ENCODE measurements around the gene VWA3A.
A peak's percentile ranks its signal among the peaks of the same experiment; 100 is the strongest.
"Not testable (repeated sequence)": the region's sequence is repeated elsewhere in the genome, so short reads cannot be mapped to it uniquely, and the experiment has no call there.

Gene VWA3A

DNA sequence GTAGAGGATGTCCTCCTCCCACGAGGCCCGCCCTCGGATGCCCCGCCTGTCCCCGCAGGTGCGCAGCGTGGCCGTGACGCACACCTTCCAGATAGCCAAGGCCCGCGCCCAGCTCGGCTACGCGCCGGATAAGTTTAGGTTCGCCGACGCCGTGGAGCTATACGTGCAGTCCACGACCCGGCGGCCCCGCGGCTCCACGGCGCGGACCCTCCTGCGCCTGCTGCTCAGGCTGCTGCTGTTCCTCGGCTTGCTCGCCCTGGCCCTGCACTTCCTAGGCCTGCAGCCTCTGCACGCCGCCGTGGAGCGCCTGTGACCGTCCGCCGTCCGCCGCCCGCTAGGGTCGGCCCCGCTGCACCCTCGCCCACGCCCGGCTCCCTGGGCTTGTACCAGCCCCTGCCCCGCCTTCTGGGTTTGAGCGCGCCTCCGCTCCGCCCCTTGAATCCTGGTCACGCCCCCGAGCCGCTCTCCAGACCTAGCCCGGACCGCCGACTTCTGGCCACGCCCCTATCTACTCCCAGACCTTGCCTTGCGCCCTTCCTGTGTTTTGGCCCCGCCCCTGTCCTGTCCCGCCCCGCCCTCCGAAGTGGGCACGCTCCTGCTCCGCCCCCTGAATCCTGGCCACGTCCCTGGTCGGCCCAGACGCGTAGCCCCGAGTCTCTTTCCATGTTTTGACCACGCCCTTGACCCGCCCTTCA, 97.9 kb downstream of the VWA3A start:
- H3K36me3 ChIP-seq (ENCODE audit: control insufficient read depth, low read depth, low read length), result no peaks in the 10 kb centered on the region
- peaks cover 28% of the 10 kb centered on the region for H3K4me1 ChIP-seq (ENCODE audit: control insufficient read depth, low read depth, low read length)
- H3K4me3 ChIP-seq (ENCODE audit: low read length), result peak overlapping the region; percentile 61
- H3K9me3 ChIP-seq (ENCODE audit: control insufficient read depth, low read depth, low read length), result no peaks in the 10 kb centered on the region
- H3K27me3 ChIP-seq (ENCODE audit: control insufficient read depth, insufficient read depth, low read length), result peaks cover 13% of the 10 kb centered on the region
- no peak overlapping the region for H3K27ac ChIP-seq (ENCODE audit: low read length)
- H3K9ac ChIP-seq (ENCODE audit: low read length), result peak overlapping the region; percentile 35

DNA sequence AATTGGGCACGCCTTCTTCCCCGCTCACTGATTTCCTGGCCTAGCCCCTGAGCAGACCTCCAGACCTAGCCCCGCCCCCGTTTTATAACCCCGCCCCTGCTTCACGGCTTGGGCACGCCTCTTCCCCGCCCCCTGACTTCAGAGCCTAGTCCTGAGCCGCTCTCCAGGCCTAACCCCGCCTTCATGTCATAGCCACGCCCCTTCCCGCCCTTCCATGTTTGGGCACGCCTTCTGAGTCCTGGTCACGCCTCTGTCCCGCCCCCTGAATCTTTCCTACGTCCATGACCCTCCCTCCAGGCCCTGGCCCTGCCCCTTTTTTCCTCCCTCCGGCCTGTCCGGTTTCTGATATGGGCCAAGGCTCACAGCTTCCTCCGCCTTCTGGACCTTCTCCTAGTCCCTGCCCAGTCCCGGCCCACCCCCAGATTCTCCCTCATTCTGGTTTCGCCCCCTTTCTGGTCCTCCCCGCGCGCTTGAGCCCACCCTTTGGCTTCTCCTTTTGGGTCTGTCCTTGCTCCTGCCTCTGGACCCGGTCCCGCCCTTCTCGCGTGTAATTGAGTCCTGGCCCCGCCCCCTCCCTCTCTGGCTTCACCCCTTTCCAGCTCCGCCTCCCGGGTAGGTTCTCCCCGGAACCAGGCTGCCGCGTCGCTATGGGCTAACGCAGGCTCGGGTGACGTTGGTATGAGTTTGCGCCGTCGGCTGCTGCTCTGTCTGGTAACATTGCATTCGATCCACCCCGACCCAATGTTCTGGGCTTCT, 98.6 kb downstream of the VWA3A start:
- Histone ChIP-seq H3K27me3 (ENCODE audit: control insufficient read depth, insufficient read depth, low read length) (peaks cover 13% of the 10 kb centered on the region), H3K27ac (ENCODE audit: low read length) (peak overlapping the region; percentile 44), H3K9me3 (ENCODE audit: control insufficient read depth, low read depth, low read length) (no peaks in the 10 kb centered on the region), H3K36me3 (ENCODE audit: control insufficient read depth, low read depth, low read length) (no peaks in the 10 kb centered on the region), H3K4me3 (ENCODE audit: low read length) (peak overlapping the region; percentile 81), H3K4me1 (ENCODE audit: control insufficient read depth, low read depth, low read length) (peaks cover 28% of the 10 kb centered on the region), H3K9ac (ENCODE audit: low read length) (peak overlapping the region; percentile 60)

DNA sequence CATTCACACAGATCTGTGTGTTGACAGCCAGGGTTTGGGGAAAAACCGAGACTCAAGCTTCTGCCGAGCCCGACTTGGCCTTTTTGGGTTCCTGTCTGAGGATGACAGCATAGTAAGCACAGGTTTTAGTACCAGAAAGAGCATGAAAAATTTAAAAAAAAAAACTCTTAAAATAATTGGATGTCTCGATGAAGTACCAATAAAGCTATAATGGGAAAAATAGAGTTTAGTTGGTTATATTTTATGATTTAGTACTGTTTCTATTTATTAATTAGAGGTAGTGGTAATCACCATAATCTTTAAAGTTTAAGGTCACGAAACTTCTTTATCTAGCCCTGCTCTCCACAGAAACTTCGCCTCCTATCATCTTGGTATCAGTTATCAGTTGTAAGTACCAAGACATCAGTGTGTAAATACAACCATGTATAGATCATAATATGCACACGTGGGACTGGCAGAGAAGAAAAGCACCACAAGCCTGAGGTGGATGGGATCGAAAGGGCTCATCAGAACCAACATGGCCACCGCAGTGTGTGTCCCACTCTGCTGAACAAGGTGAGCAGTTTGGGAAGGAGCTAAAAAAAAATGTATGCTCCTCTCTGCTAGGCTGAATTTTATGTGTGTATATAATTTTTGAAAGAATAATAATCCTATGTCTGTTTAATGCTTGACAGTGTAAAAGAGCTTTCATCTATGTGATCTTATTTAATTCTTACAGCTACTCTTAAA, 99.4 kb downstream of the VWA3A start:
- Histone ChIP-seq H3K9ac (ENCODE audit: low read length) (peak overlapping the region; percentile 60), H3K9me3 (ENCODE audit: control insufficient read depth, low read depth, low read length) (no peaks in the 10 kb centered on the region), H3K27ac (ENCODE audit: low read length) (peak overlapping the region; percentile 44), H3K4me1 (ENCODE audit: control insufficient read depth, low read depth, low read length) (peaks cover 28% of the 10 kb centered on the region), H3K27me3 (ENCODE audit: control insufficient read depth, insufficient read depth, low read length) (peaks cover 13% of the 10 kb centered on the region), H3K36me3 (ENCODE audit: control insufficient read depth, low read depth, low read length) (no peaks in the 10 kb centered on the region), H3K4me3 (ENCODE audit: low read length) (peak overlapping the region; percentile 81)

DNA sequence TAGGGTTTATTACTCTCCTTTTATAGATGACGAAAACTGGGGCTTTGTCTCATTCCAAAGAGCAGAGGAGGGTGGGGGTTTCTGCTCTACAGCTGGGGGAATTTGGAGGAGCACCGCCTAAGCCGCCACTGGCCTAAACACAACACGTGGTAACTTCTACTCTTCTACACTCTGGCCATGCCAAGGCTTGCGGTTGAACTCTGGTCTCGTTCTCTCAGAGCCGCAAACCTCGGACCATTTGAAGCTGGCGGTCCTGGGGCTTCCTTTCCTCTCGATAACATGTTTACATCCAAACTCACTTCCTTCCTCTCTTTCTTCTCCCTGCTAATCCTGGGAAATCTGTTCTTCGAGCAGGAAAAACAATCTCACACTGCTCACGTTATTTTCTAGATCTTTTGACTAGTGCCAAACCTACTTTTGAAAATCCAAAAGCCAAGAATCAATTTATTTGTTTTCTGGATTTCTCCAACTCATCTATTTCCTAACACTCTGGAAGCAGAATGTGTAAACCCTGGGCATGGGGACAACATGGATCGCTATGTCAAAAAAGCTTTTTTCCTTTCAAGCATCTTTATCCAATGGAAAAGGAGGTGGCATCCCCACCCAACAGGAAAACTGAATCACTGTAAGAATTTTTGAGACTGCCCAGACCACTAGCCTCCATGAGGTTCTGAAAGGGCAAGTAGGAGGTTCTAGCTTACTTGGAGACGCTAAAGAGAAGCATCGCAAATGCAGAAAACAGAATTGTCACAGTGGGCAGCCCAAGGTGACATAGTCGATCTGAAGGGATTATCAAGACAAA, 100.1 kb downstream of the VWA3A start:
- no peaks in the 10 kb centered on the region for H3K36me3 ChIP-seq (ENCODE audit: control insufficient read depth, low read depth, low read length)
- peaks cover 28% of the 10 kb centered on the region for H3K4me1 ChIP-seq (ENCODE audit: control insufficient read depth, low read depth, low read length)
- H3K27me3 ChIP-seq (ENCODE audit: control insufficient read depth, insufficient read depth, low read length), result peaks cover 13% of the 10 kb centered on the region
- peak overlapping the region; percentile 81 for H3K4me3 ChIP-seq (ENCODE audit: low read length)
- H3K9ac ChIP-seq (ENCODE audit: low read length), result peak overlapping the region; percentile 60
- H3K9me3 ChIP-seq (ENCODE audit: control insufficient read depth, low read depth, low read length), result no peaks in the 10 kb centered on the region
- H3K27ac ChIP-seq (ENCODE audit: low read length), result no peak overlapping the region

DNA sequence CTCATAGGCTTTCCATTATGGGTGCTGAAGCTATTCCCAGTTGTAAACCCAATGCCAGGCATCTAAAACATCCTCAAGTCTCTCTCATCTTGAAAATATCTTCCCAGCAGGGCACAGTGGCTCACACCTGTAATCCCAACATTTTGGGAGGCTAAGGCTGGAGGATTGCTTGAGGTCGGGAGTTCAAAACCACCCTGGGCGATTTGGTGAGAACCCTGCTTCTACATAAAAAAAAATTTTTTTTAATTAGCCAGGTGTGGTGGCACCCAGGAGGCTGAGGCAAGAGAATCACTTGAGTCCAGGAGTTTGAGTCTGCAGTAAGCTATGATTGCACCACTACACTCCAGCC, 100.7 kb downstream of the VWA3A start:
- H3K9me3 ChIP-seq (ENCODE audit: control insufficient read depth, low read depth, low read length), result no peaks in the 10 kb centered on the region
- peaks cover 13% of the 10 kb centered on the region for H3K27me3 ChIP-seq (ENCODE audit: control insufficient read depth, insufficient read depth, low read length)
- H3K9ac ChIP-seq (ENCODE audit: low read length), result no peak overlapping the region
- no peaks in the 10 kb centered on the region for H3K36me3 ChIP-seq (ENCODE audit: control insufficient read depth, low read depth, low read length)
- H3K27ac ChIP-seq (ENCODE audit: low read length), result no peak overlapping the region
- peaks cover 28% of the 10 kb centered on the region for H3K4me1 ChIP-seq (ENCODE audit: control insufficient read depth, low read depth, low read length)
- no peak overlapping the region for H3K4me3 ChIP-seq (ENCODE audit: low read length)

DNA sequence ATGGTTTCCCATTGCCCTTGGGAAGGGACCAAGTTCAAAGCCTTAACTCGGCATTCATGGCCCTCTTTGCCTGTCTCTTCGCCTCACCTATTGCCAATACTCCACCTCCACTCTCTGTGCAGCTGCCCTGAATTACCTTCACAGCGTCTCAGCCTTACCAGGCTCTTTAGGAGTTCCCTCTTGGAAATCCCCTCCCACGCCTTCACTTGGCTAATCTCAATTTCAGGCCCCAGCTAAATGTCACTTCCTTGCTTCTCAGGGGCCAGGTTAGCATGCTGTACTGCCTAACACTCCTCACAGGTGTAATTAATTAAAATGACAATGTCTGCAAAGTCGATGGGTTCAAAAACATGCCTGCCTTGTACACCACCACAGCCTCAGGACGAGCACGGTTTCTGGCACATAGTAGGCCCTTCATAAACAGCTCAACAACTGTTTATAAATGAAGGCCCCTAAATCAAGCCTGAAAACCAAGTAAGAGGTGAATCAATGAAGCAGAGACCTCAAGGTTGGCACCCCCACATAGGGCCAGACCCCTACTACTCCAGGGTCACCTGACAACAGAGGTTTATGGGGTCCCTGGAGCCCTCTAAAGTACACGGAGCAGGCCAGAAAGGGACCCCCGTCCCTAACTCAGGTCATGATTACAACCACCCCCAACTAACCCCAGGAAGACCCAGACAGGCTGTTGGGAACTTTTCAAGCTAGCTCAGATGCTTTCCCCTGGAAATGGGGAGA, 102.5 kb downstream of the VWA3A start:
- H3K27me3 ChIP-seq (ENCODE audit: control insufficient read depth, insufficient read depth, low read length), result peaks cover under 1% of the 10 kb centered on the region
- no peaks in the 10 kb centered on the region for H3K9me3 ChIP-seq (ENCODE audit: control insufficient read depth, low read depth, low read length)
- H3K4me3 ChIP-seq (ENCODE audit: low read length), result peak overlapping the region; percentile 73
- H3K4me1 ChIP-seq (ENCODE audit: control insufficient read depth, low read depth, low read length), result peaks cover 11% of the 10 kb centered on the region
- H3K27ac ChIP-seq (ENCODE audit: low read length), result no peak overlapping the region
- no peak overlapping the region for H3K9ac ChIP-seq (ENCODE audit: low read length)
- no peaks in the 10 kb centered on the region for H3K36me3 ChIP-seq (ENCODE audit: control insufficient read depth, low read depth, low read length)

DNA sequence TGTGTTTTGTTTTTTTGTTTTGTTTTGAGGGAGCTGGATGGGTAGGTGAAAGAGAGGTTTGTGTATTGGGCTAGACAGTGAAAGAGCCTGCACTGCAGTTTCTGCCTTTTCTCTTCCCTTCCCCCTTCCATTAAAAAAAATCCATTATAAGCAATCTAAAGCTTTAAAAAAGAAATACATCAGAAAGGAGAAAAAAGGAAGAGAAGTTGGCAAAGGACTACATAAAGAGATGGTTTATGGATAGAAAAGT, 103.0 kb downstream of the VWA3A start:
- no peaks in the 10 kb centered on the region for H3K9me3 ChIP-seq (ENCODE audit: control insufficient read depth, low read depth, low read length)
- H3K36me3 ChIP-seq (ENCODE audit: control insufficient read depth, low read depth, low read length), result no peaks in the 10 kb centered on the region
- no peaks in the 10 kb centered on the region for H3K27me3 ChIP-seq (ENCODE audit: control insufficient read depth, insufficient read depth, low read length)
- H3K27ac ChIP-seq (ENCODE audit: low read length), result no peak overlapping the region
- H3K9ac ChIP-seq (ENCODE audit: low read length), result no peak overlapping the region
- H3K4me1 ChIP-seq (ENCODE audit: control insufficient read depth, low read depth, low read length), result peaks cover 11% of the 10 kb centered on the region
- H3K4me3 ChIP-seq (ENCODE audit: low read length), result peak overlapping the region; percentile 73

DNA sequence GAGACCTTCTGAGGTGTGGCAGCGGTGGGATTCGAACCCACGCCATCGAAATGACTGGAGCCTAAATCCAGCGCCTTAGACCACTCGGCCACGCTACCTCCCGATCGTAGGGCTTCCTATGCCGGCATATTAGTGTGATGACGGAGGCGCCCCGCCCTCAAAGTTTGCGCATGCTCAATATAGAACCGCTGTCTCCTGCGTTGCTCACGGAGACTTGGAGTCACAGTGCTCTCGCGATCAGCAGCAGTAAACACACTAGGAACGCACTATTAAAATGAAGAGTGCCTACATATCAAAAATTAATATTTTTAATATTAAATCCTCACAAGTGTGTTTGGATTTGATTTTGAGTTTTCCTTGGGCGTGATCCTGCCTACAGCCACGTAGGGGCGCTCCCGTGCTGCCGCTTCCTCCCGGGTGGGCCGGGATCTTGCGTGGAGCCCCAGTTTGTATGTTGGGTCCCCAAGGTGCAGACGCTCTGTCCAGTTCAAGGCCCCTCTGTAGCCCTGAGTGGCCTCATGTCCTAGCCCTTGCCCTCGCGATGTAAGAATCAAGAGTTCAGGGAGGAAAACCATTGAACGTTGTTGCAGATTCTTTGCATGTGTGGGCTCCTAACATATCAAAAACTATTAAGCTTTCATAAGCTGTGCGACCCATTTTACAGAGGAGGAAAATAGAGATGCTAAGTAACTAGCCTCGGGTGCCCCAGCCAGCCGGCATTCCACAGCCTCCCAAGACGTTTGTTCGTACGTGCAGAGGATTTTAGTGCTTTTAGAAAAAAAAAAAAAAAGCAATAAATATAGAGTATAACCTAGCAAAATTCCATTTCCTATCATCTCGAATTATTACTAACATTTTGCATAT, 103.6 kb downstream of the VWA3A start:
- Histone ChIP-seq H3K4me1 (ENCODE audit: control insufficient read depth, low read depth, low read length) (peaks cover 11% of the 10 kb centered on the region), H3K27me3 (ENCODE audit: control insufficient read depth, insufficient read depth, low read length) (no peaks in the 10 kb centered on the region), H3K27ac (ENCODE audit: low read length) (no peak overlapping the region), H3K9ac (ENCODE audit: low read length) (peak overlapping the region; percentile 14), H3K36me3 (ENCODE audit: control insufficient read depth, low read depth, low read length) (no peaks in the 10 kb centered on the region), H3K4me3 (ENCODE audit: low read length) (peak overlapping the region; percentile 73), H3K9me3 (ENCODE audit: control insufficient read depth, low read depth, low read length) (no peaks in the 10 kb centered on the region)

DNA sequence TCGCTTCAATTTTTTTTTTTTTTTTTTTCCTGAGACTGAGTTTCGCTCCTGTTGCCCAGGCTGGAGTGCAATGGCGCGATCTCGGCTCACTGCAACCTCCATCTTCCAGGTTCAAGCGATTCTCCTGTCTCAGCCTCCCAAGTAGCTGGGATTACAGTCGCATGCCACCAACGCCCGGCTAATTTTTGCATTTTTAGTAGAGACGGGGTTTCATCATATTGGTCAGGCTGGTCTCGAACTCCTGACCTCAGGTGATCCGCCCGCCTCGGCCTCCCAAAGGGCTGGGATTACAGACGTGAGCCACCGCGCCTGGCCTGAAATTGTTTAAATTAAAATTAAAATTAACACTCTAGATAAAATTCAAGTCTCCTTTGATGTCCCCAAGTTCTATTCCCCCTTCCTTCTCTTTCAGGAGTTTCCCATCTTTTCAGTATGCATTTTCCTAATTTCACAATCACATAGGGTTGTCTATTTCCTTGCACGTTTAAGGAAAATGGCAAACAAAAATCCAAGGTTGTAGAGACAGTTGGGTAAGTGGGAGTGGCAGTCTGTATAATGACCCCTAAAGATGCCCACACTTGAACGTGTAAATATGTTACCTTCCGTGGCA, 104.3 kb downstream of the VWA3A start:
- not testable (repeated sequence) for H3K9me3 ChIP-seq (ENCODE audit: control insufficient read depth, low read depth, low read length); H3K27me3 ChIP-seq (ENCODE audit: control insufficient read depth, insufficient read depth, low read length); H3K4me1 ChIP-seq (ENCODE audit: control insufficient read depth, low read depth, low read length); H3K36me3 ChIP-seq (ENCODE audit: control insufficient read depth, low read depth, low read length); H3K9ac ChIP-seq (ENCODE audit: low read length); H3K27ac ChIP-seq (ENCODE audit: low read length)
- peak overlapping the region; percentile 73 for H3K4me3 ChIP-seq (ENCODE audit: low read length)
